Esophagus squamous epithelium (tissue), 5 donors: ENCODE results near the gene LACRT. TPM values are rescaled to one million over a fixed set of nuclear protein-coding genes. Genes with fewer than 3 reads are reported as not detected.
"Not testable (repeated sequence)": the region's sequence is repeated elsewhere in the genome, so short reads cannot be mapped to it uniquely, and the experiment has no call there.

ENCODE experiments used
- DNase-seq: peaks from one replicate; lab custom pipeline; 2025; lab: John Stamatoyannopoulos, UW
- H3K27ac ChIP-seq, 4 donors: fragments of 200-600 bp; sonication (generic); one replicate each; pipeline ENCODE4 v1.5.1; 2016 to 2019; ENCODE audit warnings: mild to moderate bottlenecking in 1 of 4
- H3K27me3 ChIP-seq, 4 donors: fragments of 200-600 bp; sonication (generic); 1 replicate in 3 of 4; 2 replicates in 1 of 4; pipeline versions ENCODE4 v1.5.1 to v1.6.0; 2017 to 2021; ENCODE audit warnings: antibody characterized with exemption in 1 of 4
- H3K36me3 ChIP-seq, 3 donors: fragments of 200-600 bp; sonication (generic); one replicate each; pipeline ENCODE4 v1.5.1; 2016 to 2019
- H3K4me1 ChIP-seq, 3 donors: fragments of 200-600 bp; sonication (generic); one replicate each; pipeline ENCODE4 v1.5.1; 2017 to 2019
- H3K4me3 ChIP-seq, 4 donors: fragments of 200-600 bp; sonication (generic); 1 replicate in 3 of 4; 2 replicates in 1 of 4; pipeline ENCODE4 v1.5.1; 2016 to 2019; ENCODE audit warnings: mild to moderate bottlenecking in 2 of 4, moderate library complexity in 1 of 4
- H3K9me3 ChIP-seq, 3 donors: fragments of 200-600 bp; sonication (generic); one replicate each; pipeline ENCODE4 v1.5.1; 2016 to 2019
- POLR2A ChIP-seq, 4 donors: fragments of 450-650 bp; IDR thresholded peaks; one replicate each; pipeline ENCODE4 v1.6.1; 2017; ENCODE audit warnings: antibody characterized with exemption in 4 of 4, mild to moderate bottlenecking in 4 of 4, moderate library complexity in 3 of 4
- WGBS, 2 donors: methylation state at CpG; one replicate each; pipeline ENCODE4 v1.1.5; 2018; 5-methylcytosine and 5-hydroxymethylcytosine counted together
- intact Hi-C: fragments of 100-400 bp; cut with DNase I; formaldehyde crosslinking; loops from one replicate; pipeline ENCODE4 v1.15.0; 2022
- total RNA-seq, 4 donors: library from RNA; depleted of rRNA; stranded (reverse); fragments of >200 nt; gene quantifications; one replicate each; pipeline ENCODE4 v1.1.0, GENCODE V29; 2016
- TF ChIP-seq, protein P1 (sequence below), 6 experiments: fragments of 450-650 bp in 4 of 6; fragments of 200-600 bp in 2 of 6; sonication (generic) in 2 of 6; IDR thresholded peaks; one replicate each; pipeline ENCODE4 v1.5.1; 2016 to 2019; ENCODE audit warnings: antibody characterized with exemption in 6 of 6, mild to moderate bottlenecking in 4 of 6, moderate library complexity in 4 of 6
- donor health status: DM: yes; HTN: yes; CAD: no.

The LACRT gene
- total RNA-seq, 4 donors from 2014 or later = not detected

DNA sequence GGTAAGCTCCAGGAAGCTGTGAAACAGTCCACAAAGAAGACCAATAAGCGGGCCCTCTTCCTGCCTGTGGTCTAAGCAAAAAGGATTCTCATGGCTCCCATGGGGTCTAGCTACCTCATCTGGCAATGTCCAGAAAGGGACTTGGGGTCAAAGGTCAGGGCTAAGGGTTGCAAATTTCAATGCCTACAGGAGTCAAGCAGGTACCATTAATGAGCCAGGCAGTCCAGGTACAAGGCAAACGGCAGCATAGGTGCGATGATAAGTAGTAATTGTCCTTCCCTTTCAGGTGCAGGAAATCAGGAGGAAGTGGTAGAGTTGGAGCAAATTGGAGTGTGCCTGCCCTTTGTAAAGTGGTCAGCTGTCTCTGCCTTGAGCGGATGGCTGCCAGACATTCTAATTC, 6.4 kb upstream of the LACRT start:
- 78 to 82% methylated on average over 4 of the region's 4 CpGs for WGBS, 2 donors
- intact Hi-C loops = no loop called here
- no peak overlapping the region for H3K4me3 ChIP-seq

DNA sequence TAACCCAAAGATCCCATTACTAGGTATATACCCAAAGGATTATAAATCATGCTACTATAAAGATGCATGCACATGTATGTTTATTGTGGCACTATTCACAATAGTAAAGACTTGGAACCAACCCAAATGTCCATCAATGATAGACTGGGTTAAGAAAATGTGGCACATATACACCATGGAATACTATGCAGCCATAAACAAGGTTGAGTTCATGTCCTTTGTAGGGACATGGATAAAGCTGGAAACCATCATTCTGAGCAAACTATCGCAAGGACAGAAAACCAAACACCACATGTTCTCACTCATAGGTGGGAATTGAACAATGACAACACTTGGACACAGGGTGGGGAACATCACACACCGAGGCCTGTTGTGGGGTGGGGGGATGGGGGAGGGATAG, 4.4 kb upstream of the LACRT start:
- H3K9me3 ChIP-seq, H3K27me3 ChIP-seq, H3K4me1 ChIP-seq, H3K4me3 ChIP-seq, H3K27ac ChIP-seq, H3K36me3 ChIP-seq, DNase-seq, intact Hi-C loops: not testable (repeated sequence)
- 88 to 92% methylated on average over 2 of the region's 2 CpGs for WGBS, 2 donors

More for the DNA sequence above, 6.4 kb upstream of the LACRT start:
- Histone ChIP-seq H3K36me3 (no peaks in the 10 kb centered on the region), H3K4me1 (no peaks in the 10 kb centered on the region), H3K27me3 (peaks cover 0 to 27% (median 0%) of the 10 kb centered on the region in 4 donors), H3K9me3 (no peaks in the 10 kb centered on the region), H3K27ac (no peak overlapping the region)
- DNase-seq = no peak
- TF ChIP-seq POLR2A (IDR thresholded peaks at IDR 0.05) = no peak
- TF ChIP-seq, protein P1, sequence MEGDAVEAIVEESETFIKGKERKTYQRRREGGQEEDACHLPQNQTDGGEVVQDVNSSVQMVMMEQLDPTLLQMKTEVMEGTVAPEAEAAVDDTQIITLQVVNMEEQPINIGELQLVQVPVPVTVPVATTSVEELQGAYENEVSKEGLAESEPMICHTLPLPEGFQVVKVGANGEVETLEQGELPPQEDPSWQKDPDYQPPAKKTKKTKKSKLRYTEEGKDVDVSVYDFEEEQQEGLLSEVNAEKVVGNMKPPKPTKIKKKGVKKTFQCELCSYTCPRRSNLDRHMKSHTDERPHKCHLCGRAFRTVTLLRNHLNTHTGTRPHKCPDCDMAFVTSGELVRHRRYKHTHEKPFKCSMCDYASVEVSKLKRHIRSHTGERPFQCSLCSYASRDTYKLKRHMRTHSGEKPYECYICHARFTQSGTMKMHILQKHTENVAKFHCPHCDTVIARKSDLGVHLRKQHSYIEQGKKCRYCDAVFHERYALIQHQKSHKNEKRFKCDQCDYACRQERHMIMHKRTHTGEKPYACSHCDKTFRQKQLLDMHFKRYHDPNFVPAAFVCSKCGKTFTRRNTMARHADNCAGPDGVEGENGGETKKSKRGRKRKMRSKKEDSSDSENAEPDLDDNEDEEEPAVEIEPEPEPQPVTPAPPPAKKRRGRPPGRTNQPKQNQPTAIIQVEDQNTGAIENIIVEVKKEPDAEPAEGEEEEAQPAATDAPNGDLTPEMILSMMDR (IDR thresholded peaks at IDR 0.05) = no peak

DNA sequence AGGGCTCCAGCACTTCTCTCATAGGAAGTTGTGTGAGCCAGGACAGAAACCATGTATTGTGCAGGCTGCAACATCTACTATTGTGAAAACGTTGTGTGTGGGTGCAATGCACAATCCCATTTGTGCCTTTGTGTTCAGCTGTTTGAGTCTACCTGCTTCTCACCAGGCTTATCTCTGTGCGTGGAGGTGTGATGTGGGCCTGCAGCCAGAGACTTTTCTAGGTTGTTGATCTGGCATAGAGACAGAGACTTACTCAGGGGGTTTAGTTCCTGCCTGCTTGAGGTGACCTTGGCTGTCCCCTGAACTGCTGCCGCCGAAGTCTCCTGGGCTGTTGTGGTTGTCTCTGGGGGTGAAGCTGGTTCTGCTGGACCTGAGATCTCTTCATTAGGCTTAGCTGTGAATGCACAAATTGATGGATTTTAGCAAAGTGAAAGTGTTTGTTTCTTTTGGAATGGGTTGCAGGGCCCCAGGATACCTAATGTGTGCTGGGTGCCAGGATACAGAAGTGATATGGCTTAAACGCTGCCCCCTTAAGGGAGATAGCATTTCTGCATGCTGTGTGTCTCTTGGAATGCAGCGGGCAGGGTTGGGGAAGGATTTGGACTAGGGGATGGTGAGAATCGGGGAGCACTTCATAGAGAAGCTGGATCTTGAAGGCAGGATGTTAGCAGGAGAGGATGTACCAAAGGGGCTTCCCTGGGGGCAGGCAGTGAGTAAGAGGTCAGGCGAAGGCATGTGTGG, 2.5 kb downstream of the LACRT start:
- Histone ChIP-seq H3K9me3 (no peaks in the 10 kb centered on the region), H3K27ac (no peak overlapping the region), H3K4me3 (no peak overlapping the region), H3K4me1 (no peaks in the 10 kb centered on the region), H3K27me3 (peaks cover 0 to 19% (median 0%) of the 10 kb centered on the region in 4 donors), H3K36me3 (no peaks in the 10 kb centered on the region)
- WGBS, 2 donors = 52 to 55% methylated on average over 6 to 8 of the region's 8 CpGs
- intact Hi-C loops = no loop called here
- TF ChIP-seq, protein P1 (IDR thresholded peaks at IDR 0.05) = no peak
- no peak for TF ChIP-seq POLR2A (IDR thresholded peaks at IDR 0.05)
- no peak for DNase-seq

DNA sequence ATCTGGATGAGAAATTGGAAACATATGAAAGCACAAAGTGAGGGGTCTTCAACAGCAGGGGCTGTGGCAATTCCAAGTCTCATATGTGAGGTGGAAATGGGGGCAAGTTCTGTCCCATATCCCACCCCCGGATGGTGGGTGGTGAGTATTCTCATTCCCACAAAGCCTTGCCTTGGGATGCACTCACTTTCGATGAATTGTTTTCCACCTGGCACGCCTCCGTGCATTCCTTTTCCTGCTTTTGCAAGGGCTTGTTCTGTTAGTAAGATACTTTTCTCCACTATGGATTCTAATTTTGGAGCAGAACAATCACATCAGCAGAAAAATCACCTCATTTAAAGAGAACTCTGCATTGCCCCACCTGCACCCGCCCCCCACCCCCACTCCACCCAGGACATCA, 3.1 kb downstream of the LACRT start:
- H3K4me3 ChIP-seq = no peak overlapping the region
- no peak for DNase-seq
- intact Hi-C loops = no loop called here
- H3K9me3 ChIP-seq = no peaks in the 10 kb centered on the region
- H3K36me3 ChIP-seq = no peaks in the 10 kb centered on the region
- no peaks in the 10 kb centered on the region for H3K4me1 ChIP-seq
- TF ChIP-seq, protein P1 (IDR thresholded peaks at IDR 0.05) = no peak
- no peak for TF ChIP-seq POLR2A (IDR thresholded peaks at IDR 0.05)
- H3K27me3 ChIP-seq = peaks cover 0 to 19% (median 0%) of the 10 kb centered on the region in 4 donors
- WGBS, 2 donors = 55 to 60% methylated on average over 4 to 5 of the region's 5 CpGs
- no peak overlapping the region for H3K27ac ChIP-seq

DNA sequence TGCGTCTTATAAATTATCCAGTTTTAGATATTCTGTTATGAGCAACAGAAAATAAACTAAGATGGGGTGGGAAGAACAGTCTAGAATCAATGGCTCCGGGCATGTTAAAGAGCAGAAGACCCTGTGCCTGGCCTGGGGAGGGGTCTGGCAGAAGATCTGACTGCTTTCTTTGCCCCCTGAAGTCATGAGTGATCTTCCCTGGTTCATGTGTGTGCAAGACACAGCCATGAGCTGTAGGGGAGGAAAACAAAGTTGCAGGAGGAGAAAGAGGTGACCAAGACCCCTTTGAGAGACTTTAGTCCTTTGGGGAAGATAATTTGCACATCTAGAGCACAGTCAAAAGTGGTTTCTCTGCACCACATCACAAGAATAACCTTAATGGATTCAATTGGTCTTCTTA, 4.8 kb downstream of the LACRT start:
- no peaks in the 10 kb centered on the region for H3K36me3 ChIP-seq
- no peak for DNase-seq
- no peak for TF ChIP-seq POLR2A (IDR thresholded peaks at IDR 0.05)
- TF ChIP-seq, protein P1 (IDR thresholded peaks at IDR 0.05) = no peak
- WGBS, 2 donors = 88 to 96% methylated on average over 2 of the region's 2 CpGs
- intact Hi-C loops = no loop called here
- no peaks in the 10 kb centered on the region for H3K9me3 ChIP-seq
- peaks cover 0 to 29% (median 0%) of the 10 kb centered on the region in 4 donors for H3K27me3 ChIP-seq
- no peak overlapping the region for H3K27ac ChIP-seq
- no peak overlapping the region for H3K4me3 ChIP-seq
- H3K4me1 ChIP-seq = no peaks in the 10 kb centered on the region
